ENCODE results near the gene LAMA1. TPM values are rescaled to one million over a fixed set of nuclear protein-coding genes. Genes with fewer than 3 reads are reported as not detected.

Gene LAMA1
- total RNA-seq, 1 donor from 2014 or later = 1.4 TPM

- intact Hi-C loops (cut with DNase I) = no loop called here
- no peak for ATAC-seq
- TF ChIP-seq, protein P1, sequence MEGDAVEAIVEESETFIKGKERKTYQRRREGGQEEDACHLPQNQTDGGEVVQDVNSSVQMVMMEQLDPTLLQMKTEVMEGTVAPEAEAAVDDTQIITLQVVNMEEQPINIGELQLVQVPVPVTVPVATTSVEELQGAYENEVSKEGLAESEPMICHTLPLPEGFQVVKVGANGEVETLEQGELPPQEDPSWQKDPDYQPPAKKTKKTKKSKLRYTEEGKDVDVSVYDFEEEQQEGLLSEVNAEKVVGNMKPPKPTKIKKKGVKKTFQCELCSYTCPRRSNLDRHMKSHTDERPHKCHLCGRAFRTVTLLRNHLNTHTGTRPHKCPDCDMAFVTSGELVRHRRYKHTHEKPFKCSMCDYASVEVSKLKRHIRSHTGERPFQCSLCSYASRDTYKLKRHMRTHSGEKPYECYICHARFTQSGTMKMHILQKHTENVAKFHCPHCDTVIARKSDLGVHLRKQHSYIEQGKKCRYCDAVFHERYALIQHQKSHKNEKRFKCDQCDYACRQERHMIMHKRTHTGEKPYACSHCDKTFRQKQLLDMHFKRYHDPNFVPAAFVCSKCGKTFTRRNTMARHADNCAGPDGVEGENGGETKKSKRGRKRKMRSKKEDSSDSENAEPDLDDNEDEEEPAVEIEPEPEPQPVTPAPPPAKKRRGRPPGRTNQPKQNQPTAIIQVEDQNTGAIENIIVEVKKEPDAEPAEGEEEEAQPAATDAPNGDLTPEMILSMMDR (IDR thresholded peaks at IDR 0.05) = no peak
These were observed 85.1 kb downstream of the LAMA1 start for GRCh38 chr18:7032537-7032936.

DNA sequence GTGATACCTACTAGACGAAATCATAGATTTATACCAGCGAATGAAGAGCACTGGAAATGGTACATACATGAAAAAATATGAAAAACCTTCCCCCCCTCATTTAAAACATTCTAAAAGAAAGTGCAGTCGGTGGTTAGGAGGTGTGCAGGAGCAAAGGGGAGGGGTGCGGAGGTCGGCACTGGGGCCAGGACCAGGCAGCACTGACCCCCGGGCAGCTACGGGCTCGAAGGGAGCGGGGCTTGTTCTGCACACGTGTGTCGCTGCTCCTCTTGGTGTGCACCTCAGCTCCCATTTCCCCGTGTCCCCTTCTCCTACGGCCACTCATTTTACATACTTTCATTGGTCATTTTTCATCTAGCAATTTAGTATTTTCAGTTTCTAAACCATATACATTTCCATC lies 89.0 kb downstream of the LAMA1 start:
- no peaks in the 10 kb centered on the region for H3K36me3 ChIP-seq
- H3K27ac ChIP-seq = no peak overlapping the region
- ATAC-seq (no peak), DNase-seq (no peak)
- H3K9me3 ChIP-seq = no peaks in the 10 kb centered on the region
- intact Hi-C loops (cut with DNase I) = no loop called here
- H3K4me3 ChIP-seq = no peak overlapping the region
- H3K4me1 ChIP-seq = no peaks in the 10 kb centered on the region
- H3K27me3 ChIP-seq = no peaks in the 10 kb centered on the region
- TF ChIP-seq, protein P1 (IDR thresholded peaks at IDR 0.05) = no peak

More at GRCh38 chr18:7032537-7032936, 85.1 kb downstream of the LAMA1 start:
- H3K9me3 ChIP-seq = no peaks in the 10 kb centered on the region
- no peak overlapping the region for H3K4me3 ChIP-seq
- H3K4me1 ChIP-seq = no peaks in the 10 kb centered on the region
- DNase-seq = no peak
- H3K36me3 ChIP-seq = no peaks in the 10 kb centered on the region
- H3K27ac ChIP-seq = no peak overlapping the region
- no peaks in the 10 kb centered on the region for H3K27me3 ChIP-seq

GRCh38 chr18:7025194-7025593 lies 92.4 kb downstream of the LAMA1 start:
- ATAC-seq (no peak), DNase-seq (no peak)
- Histone ChIP-seq H3K9me3 (no peaks in the 10 kb centered on the region), H3K27me3 (no peaks in the 10 kb centered on the region), H3K4me3 (no peak overlapping the region), H3K36me3 (no peaks in the 10 kb centered on the region), H3K27ac (no peak overlapping the region), H3K4me1 (no peaks in the 10 kb centered on the region)
- intact Hi-C loops (cut with DNase I) = no loop called here
- TF ChIP-seq, protein P1 (IDR thresholded peaks at IDR 0.05) = no peak

DNA sequence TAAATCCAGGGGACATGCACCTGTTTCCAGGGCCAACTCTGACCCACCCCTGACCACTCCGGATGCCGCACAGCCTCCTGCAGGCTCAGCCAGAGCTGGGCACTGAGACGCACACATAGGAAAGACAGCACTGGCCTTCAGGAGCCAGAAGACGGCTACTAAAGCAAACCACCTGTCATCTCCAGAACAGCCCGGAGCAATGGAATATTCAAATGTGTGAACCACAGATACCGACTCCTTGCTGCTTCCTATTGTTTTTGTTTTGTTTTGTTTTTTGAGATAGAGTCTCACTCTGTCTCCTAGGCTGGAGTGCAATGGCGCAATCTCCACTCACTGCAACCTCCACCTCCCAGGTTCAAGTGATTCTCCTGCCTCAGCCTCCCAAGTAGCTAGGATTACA lies 94.0 kb downstream of the LAMA1 start:
- intact Hi-C loops (cut with DNase I) = no loop called here
- H3K4me3 ChIP-seq = no peak overlapping the region
- no peaks in the 10 kb centered on the region for H3K27me3 ChIP-seq
- ATAC-seq (no peak), DNase-seq (no peak)
- H3K36me3 ChIP-seq = no peaks in the 10 kb centered on the region
- H3K4me1 ChIP-seq = no peaks in the 10 kb centered on the region
- no peak overlapping the region for H3K27ac ChIP-seq
- TF ChIP-seq, protein P1 (IDR thresholded peaks at IDR 0.05) = no peak
- H3K9me3 ChIP-seq = no peaks in the 10 kb centered on the region

DNA sequence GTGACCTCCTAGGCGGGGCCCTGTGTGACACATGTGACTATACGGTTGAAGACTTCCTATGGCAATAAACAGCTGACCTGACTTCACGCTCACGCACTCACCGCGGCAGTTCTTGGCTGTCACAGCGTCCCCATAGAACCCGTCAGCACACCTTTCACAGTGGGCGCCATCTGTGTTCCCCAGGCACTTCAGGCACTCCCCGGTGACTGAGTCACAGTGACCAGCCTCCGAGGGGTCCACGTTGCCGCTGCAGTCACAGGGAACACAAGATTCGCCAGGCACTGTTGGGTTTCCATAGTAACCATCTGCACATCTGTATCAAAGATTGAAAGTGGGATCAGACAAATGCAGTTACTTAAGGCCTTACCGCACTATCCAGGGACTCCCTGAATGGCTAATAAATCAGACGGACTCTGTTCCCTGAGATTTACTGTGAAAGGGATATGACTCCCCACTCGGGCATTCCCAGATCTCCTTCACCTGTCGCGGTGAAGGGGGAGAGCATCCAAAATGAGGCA lies 94.5 kb downstream of the LAMA1 start:
- H3K9me3 ChIP-seq = no peaks in the 10 kb centered on the region
- no peaks in the 10 kb centered on the region for H3K27me3 ChIP-seq
- no peaks in the 10 kb centered on the region for H3K4me1 ChIP-seq
- H3K36me3 ChIP-seq = no peaks in the 10 kb centered on the region
- no peak overlapping the region for H3K4me3 ChIP-seq
- intact Hi-C loops (cut with DNase I) = no loop called here
- no peak overlapping the region for H3K27ac ChIP-seq
- no peak for ATAC-seq
- no peak for DNase-seq
- TF ChIP-seq, protein P1 (IDR thresholded peaks at IDR 0.05) = no peak
